ENCODE results near the gene TBC1D22B.
"Not testable (repeated sequence)": the region's sequence is repeated elsewhere in the genome, so short reads cannot be mapped to it uniquely, and the experiment has no call there.

TBC1D22B gene

GRCh38 chr6:37323580-37323979 is 66.0 kb downstream of the TBC1D22B start:
- Histone ChIP-seq H3K4me1 (ENCODE audit: control insufficient read depth, insufficient read depth, low read length) (peaks cover 7% of the 10 kb centered on the region), H3K4me3 (ENCODE audit: low read length in 2 of 2) (no peak overlapping the region), H3K9me3 (ENCODE audit: control insufficient read depth in 2 of 2, low read length in 2 of 2) (no peaks in the 10 kb centered on the region), H3K27me3 (ENCODE audit: control insufficient read depth in 1 of 2, insufficient read depth in 2 of 2, low read length in 2 of 2) (no peaks in the 10 kb centered on the region), H3K36me3 (ENCODE audit: control insufficient read depth in 2 of 2, insufficient read depth in 2 of 2, low read length in 2 of 2) (peaks cover 8% of the 10 kb centered on the region in 2 donors), H3K9ac (ENCODE audit: low read length in 2 of 2) (no peak overlapping the region), H3K27ac (ENCODE audit: low read length) (no peak overlapping the region)

GRCh38 chr6:37324131-37325033 is 66.8 kb downstream of the TBC1D22B start:
- H3K27ac ChIP-seq (ENCODE audit: low read length), result no peak overlapping the region

GRCh38 chr6:37330345-37330744 is 72.8 kb downstream of the TBC1D22B start:
- H3K9me3 ChIP-seq (ENCODE audit: control insufficient read depth in 2 of 2, low read length in 2 of 2); H3K9ac ChIP-seq (ENCODE audit: low read length in 2 of 2); H3K4me3 ChIP-seq (ENCODE audit: low read length in 2 of 2); H3K4me1 ChIP-seq (ENCODE audit: control insufficient read depth, insufficient read depth, low read length); H3K27ac ChIP-seq (ENCODE audit: low read length); H3K27me3 ChIP-seq (ENCODE audit: control insufficient read depth in 1 of 2, insufficient read depth in 2 of 2, low read length in 2 of 2): not testable (repeated sequence)
- H3K36me3 ChIP-seq (ENCODE audit: control insufficient read depth in 2 of 2, insufficient read depth in 2 of 2, low read length in 2 of 2), result peaks cover 13 to 16% of the 10 kb centered on the region in 2 donors

More at GRCh38 chr6:37324131-37325033, 66.8 kb downstream of the TBC1D22B start:
- Histone ChIP-seq H3K9ac (ENCODE audit: low read length in 2 of 2) (no peak overlapping the region), H3K4me1 (ENCODE audit: control insufficient read depth, insufficient read depth, low read length) (peaks cover 7% of the 10 kb centered on the region), H3K4me3 (ENCODE audit: low read length in 2 of 2) (no peak overlapping the region), H3K36me3 (ENCODE audit: control insufficient read depth in 2 of 2, insufficient read depth in 2 of 2, low read length in 2 of 2) (peaks cover 3% of the 10 kb centered on the region in 2 donors), H3K27me3 (ENCODE audit: control insufficient read depth in 1 of 2, insufficient read depth in 2 of 2, low read length in 2 of 2) (no peaks in the 10 kb centered on the region), H3K9me3 (ENCODE audit: control insufficient read depth in 2 of 2, low read length in 2 of 2) (no peaks in the 10 kb centered on the region)

GRCh38 chr6:37331047-37331446 is 73.5 kb downstream of the TBC1D22B start:
- Histone ChIP-seq H3K4me3 (ENCODE audit: low read length in 2 of 2) (no peak overlapping the region), H3K9me3 (ENCODE audit: control insufficient read depth in 2 of 2, low read length in 2 of 2) (no peaks in the 10 kb centered on the region), H3K4me1 (ENCODE audit: control insufficient read depth, insufficient read depth, low read length) (no peaks in the 10 kb centered on the region), H3K27me3 (ENCODE audit: control insufficient read depth in 1 of 2, insufficient read depth in 2 of 2, low read length in 2 of 2) (no peaks in the 10 kb centered on the region), H3K36me3 (ENCODE audit: control insufficient read depth in 2 of 2, insufficient read depth in 2 of 2, low read length in 2 of 2) (peaks cover 13 to 16% of the 10 kb centered on the region in 2 donors), H3K27ac (ENCODE audit: low read length) (no peak overlapping the region), H3K9ac (ENCODE audit: low read length in 2 of 2) (no peak overlapping the region)

- no peaks in the 10 kb centered on the region for H3K27me3 ChIP-seq (ENCODE audit: control insufficient read depth in 1 of 2, insufficient read depth in 2 of 2, low read length in 2 of 2)
- H3K9ac ChIP-seq (ENCODE audit: low read length in 2 of 2), result no peak overlapping the region
- no peak overlapping the region for H3K4me3 ChIP-seq (ENCODE audit: low read length in 2 of 2)
- peaks cover 13 to 16% of the 10 kb centered on the region in 2 donors for H3K36me3 ChIP-seq (ENCODE audit: control insufficient read depth in 2 of 2, insufficient read depth in 2 of 2, low read length in 2 of 2)
- no peaks in the 10 kb centered on the region for H3K9me3 ChIP-seq (ENCODE audit: control insufficient read depth in 2 of 2, low read length in 2 of 2)
- H3K4me1 ChIP-seq (ENCODE audit: control insufficient read depth, insufficient read depth, low read length), result no peaks in the 10 kb centered on the region
- no peak overlapping the region for H3K27ac ChIP-seq (ENCODE audit: low read length)
These were observed 75.3 kb downstream of the TBC1D22B start for GRCh38 chr6:37332894-37333293.

GRCh38 chr6:37334047-37334446 is 76.5 kb downstream of the TBC1D22B start:
- no peak overlapping the region for H3K27ac ChIP-seq (ENCODE audit: low read length)
- H3K9me3 ChIP-seq (ENCODE audit: control insufficient read depth in 2 of 2, low read length in 2 of 2), result no peaks in the 10 kb centered on the region
- H3K4me1 ChIP-seq (ENCODE audit: control insufficient read depth, insufficient read depth, low read length), result no peaks in the 10 kb centered on the region
- peaks cover 13 to 16% of the 10 kb centered on the region in 2 donors for H3K36me3 ChIP-seq (ENCODE audit: control insufficient read depth in 2 of 2, insufficient read depth in 2 of 2, low read length in 2 of 2)
- no peak overlapping the region for H3K9ac ChIP-seq (ENCODE audit: low read length in 2 of 2)
- H3K27me3 ChIP-seq (ENCODE audit: control insufficient read depth in 1 of 2, insufficient read depth in 2 of 2, low read length in 2 of 2), result no peaks in the 10 kb centered on the region
- H3K4me3 ChIP-seq (ENCODE audit: low read length in 2 of 2), result no peak overlapping the region

GRCh38 chr6:37338317-37338716 is 80.7 kb downstream of the TBC1D22B start:
- H3K9me3 ChIP-seq (ENCODE audit: control insufficient read depth in 2 of 2, low read length in 2 of 2); H3K9ac ChIP-seq (ENCODE audit: low read length in 2 of 2); H3K4me1 ChIP-seq (ENCODE audit: control insufficient read depth, insufficient read depth, low read length); H3K4me3 ChIP-seq (ENCODE audit: low read length in 2 of 2); H3K27ac ChIP-seq (ENCODE audit: low read length); H3K27me3 ChIP-seq (ENCODE audit: control insufficient read depth in 1 of 2, insufficient read depth in 2 of 2, low read length in 2 of 2); H3K36me3 ChIP-seq (ENCODE audit: control insufficient read depth in 2 of 2, insufficient read depth in 2 of 2, low read length in 2 of 2): not testable (repeated sequence)

- Histone ChIP-seq H3K27me3 (ENCODE audit: control insufficient read depth in 1 of 2, insufficient read depth in 2 of 2, low read length in 2 of 2) (no peaks in the 10 kb centered on the region), H3K9me3 (ENCODE audit: control insufficient read depth in 2 of 2, low read length in 2 of 2) (no peaks in the 10 kb centered on the region), H3K4me3 (ENCODE audit: low read length in 2 of 2) (no peak overlapping the region), H3K27ac (ENCODE audit: low read length) (no peak overlapping the region), H3K36me3 (ENCODE audit: control insufficient read depth in 2 of 2, insufficient read depth in 2 of 2, low read length in 2 of 2) (no peaks in the 10 kb centered on the region), H3K4me1 (ENCODE audit: control insufficient read depth, insufficient read depth, low read length) (no peaks in the 10 kb centered on the region), H3K9ac (ENCODE audit: low read length in 2 of 2) (no peak overlapping the region)
These were observed 81.2 kb downstream of the TBC1D22B start for GRCh38 chr6:37338745-37339255.

GRCh38 chr6:37339741-37340638 is 82.4 kb downstream of the TBC1D22B start:
- Histone ChIP-seq H3K4me3 (ENCODE audit: low read length in 2 of 2) (no peak overlapping the region), H3K9ac (ENCODE audit: low read length in 2 of 2) (no peak overlapping the region), H3K27me3 (ENCODE audit: control insufficient read depth in 1 of 2, insufficient read depth in 2 of 2, low read length in 2 of 2) (no peaks in the 10 kb centered on the region), H3K36me3 (ENCODE audit: control insufficient read depth in 2 of 2, insufficient read depth in 2 of 2, low read length in 2 of 2) (no peaks in the 10 kb centered on the region), H3K4me1 (ENCODE audit: control insufficient read depth, insufficient read depth, low read length) (no peaks in the 10 kb centered on the region), H3K27ac (ENCODE audit: low read length) (no peak overlapping the region), H3K9me3 (ENCODE audit: control insufficient read depth in 2 of 2, low read length in 2 of 2) (no peaks in the 10 kb centered on the region)

GRCh38 chr6:37340639-37340943 is 83.0 kb downstream of the TBC1D22B start:
- Histone ChIP-seq H3K27me3 (ENCODE audit: control insufficient read depth in 1 of 2, insufficient read depth in 2 of 2, low read length in 2 of 2) (no peaks in the 10 kb centered on the region), H3K9ac (ENCODE audit: low read length in 2 of 2) (no peak overlapping the region), H3K36me3 (ENCODE audit: control insufficient read depth in 2 of 2, insufficient read depth in 2 of 2, low read length in 2 of 2) (no peaks in the 10 kb centered on the region), H3K4me1 (ENCODE audit: control insufficient read depth, insufficient read depth, low read length) (no peaks in the 10 kb centered on the region), H3K9me3 (ENCODE audit: control insufficient read depth in 2 of 2, low read length in 2 of 2) (no peaks in the 10 kb centered on the region), H3K4me3 (ENCODE audit: low read length in 2 of 2) (no peak overlapping the region), H3K27ac (ENCODE audit: low read length) (no peak overlapping the region)
